HL-60/S4 (cell line): Measurements from ENCODE around the gene FTH1.

Experiments used
- in situ Hi-C: fragments of 300-500 bp; cut with MboI; formaldehyde crosslinking; loops from 2 replicates; pipeline ENCODE4 v1.14.3; 2022; ENCODE audit warnings: low sequenced_read_pairs

The FTH1 gene

DNA sequence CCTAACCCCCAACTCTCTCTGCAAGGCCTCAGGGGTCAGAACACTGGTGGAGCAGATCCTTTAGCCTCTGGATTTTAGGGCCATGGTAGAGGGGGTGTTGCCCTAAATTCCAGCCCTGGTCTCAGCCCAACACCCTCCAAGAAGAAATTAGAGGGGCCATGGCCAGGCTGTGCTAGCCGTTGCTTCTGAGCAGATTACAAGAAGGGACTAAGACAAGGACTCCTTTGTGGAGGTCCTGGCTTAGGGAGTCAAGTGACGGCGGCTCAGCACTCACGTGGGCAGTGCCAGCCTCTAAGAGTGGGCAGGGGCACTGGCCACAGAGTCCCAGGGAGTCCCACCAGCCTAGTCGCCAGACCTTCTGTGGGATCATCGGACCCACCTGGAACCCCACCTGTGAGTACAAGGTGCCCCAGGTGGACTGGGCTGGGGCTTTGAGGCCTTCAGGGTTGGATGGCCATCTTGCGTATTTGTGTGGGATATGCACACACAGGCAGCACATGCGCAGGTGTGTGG, 17.3 kb downstream of the FTH1 start, which contains the start of gene BEST1:
TSS of gene BEST1 (plus strand) at position 317 of the 513 bp plus-strand sequence. CDS start 1,456 bp downstream, outside the sequence.
- in situ Hi-C loops = loop anchor here (5.0 kb wide), 1 partner anchor 53 kb away; no protein-coding TSS in a partner anchor

DNA sequence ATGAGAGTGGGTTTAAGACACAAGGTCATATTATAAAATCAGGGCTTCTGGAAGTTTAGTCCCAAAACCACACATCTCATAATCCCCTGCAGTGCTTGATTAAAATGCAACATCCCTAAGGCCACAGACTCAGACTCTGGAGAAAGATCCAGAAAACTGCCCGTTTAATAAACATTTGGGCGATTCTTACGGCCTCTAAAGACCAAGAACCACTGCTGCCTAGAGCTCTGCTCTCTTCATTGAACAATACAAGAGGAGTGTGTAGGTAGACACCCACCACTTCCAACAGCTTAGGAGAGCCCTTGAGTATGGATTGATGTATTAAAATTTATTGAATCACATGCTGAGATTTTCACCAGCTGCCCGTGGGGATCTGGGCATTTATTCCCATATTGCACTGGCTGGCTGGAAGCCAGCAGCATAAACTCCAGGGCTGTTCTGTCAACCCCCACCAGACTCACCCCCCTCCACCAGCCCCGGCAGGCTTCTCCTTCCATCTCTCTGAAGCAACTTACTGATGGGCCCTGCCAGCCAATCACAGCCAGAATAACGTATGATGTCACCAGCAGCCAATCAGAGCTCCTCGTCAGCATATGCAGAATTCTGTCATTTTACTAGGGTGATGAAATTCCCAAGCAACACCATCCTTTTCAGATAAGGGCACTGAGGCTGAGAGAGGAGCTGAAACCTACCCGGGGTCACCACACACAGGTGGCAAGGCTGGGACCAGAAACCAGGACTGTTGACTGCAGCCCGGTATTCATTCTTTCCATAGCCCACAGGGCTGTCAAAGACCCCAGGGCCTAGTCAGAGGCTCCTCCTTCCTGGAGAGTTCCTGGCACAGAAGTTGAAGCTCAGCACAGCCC, 18.0 kb downstream of the FTH1 start:
- in situ Hi-C loops = loop anchor here (5.0 kb wide), 1 partner anchor 52 kb away; no protein-coding TSS in a partner anchor

DNA sequence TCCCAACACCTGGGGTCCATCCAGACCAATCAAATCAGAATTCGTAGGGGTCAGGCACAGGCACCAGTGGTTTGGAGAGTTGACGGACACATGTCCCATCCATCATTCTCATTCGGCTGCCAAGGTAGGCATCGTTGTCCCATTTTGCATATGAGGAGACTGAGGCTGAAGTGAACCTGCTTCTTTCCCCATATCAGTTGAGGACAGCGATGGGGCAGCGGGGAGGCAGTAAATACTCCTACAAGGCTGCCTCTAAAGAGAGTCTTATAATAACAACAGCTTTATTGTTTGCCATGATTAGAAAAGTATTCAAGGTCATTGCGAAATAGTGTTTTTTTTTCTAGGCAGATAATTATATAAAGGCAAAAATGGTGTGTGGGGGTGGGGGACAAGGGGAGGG, 18.9 kb downstream of the FTH1 start:
- in situ Hi-C loops = no loop called here

DNA sequence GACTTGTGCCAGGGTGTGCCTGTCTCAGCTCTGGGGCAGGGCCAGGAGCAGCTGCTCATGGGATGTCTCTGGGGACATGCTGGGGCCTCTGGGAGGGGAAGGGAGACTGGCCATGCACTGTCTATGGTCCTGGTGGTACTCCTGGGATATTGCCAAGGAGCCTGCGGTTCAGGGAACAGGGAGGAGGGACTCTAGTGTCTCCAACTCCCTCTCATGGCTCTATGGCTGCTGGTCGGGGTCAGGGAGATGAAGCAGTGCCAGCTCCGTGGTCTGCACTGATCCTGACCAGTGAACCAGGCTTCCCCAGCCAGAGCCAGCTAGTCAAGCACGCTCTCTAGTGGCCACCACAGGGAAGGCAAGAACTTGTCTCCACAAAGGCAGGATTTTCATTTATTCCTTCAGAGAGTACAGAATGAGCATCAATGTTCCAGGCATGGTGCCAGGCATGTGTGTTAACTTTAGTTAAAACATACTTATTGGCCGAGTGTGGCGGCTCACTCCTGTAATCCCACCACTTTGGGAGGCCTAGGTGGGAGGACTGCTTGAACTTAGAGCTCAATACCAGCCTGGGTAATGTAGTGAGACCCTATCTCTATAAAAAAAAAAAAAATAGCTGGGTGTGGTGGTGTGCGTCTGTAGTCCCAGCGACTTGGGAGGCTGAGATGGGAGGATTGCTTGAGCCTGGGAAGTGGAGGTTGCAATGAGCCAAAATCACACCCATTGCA, 19.8 kb downstream of the FTH1 start:
- in situ Hi-C loops = no loop called here

DNA sequence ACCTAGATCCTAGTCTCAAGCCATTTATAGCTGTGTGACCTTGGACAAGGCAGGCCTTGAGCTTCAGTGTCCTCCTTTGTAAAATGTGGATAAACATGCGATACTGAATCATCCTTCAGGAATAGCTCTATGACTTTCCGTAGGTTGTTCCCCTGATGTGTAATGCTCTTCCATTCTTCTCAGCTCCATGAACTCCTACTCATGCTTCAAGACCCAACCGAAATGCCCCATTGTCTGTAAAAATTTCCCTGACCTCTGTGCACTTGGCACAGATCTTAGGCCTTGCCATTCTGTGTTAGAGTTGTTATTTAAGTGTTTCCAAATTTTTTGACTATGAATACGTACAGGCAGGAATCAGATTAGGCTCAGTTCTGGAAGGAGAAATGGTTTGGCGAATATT, 20.5 kb downstream of the FTH1 start:
- in situ Hi-C loops = no loop called here

DNA sequence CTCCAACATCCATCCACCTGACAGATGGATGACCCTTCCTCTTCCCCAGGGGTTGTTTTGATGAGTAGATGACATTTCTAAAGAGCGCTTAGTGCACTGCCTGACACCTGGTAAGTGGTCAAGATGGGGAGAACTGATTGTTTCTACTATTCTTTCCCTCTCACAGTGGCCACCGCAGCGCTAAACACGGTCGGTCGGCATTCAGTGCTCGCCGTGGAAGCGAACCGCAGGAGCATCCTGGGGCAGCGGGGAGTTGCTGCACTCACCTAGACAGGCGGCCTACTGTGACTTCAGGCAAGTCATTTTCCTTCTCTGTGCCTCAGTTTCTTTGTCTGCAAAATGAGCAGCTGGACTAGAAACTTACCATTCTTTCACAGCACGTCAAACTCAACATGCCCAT, 22.2 kb downstream of the FTH1 start:
- in situ Hi-C loops = no loop called here

DNA sequence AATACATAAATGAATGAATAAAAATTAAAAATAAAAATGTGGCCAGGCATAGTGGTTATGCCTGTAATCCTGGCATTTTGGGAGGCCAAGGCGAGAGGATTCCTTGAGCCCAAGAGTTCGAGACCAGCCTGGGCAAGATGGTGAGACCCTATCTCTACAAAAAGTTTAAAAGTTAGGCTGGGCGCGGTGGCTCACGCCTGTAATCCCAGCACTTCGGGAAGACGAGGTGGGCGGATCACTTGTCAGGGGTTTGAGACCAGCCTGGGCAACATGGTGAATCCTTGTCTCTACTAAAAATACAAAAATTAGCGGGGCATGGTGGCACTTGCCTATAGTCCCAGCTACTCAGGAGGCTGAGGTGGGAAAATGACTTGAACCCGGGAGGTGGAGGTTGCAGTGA, 27.0 kb downstream of the FTH1 start:
- in situ Hi-C loops = no loop called here

DNA sequence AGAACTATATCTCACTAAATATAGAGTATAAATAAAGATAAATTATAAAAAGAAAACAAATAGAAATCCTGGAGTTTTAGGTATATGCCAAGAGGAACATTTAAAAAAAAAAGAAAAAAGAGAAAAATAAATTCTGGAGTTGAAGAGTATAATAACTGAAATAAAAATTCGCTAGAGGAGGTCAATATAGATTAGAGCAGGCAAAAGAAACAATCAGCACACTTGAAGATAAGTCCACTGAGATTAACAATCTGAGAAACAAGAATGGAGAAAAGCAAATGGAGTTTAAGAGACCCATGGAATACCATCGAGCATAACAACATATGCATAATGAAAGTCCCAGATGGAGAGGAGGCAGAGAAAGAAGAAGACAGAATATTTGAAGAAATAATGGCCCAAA, 31.6 kb downstream of the FTH1 start:
- in situ Hi-C loops = no loop called here

DNA sequence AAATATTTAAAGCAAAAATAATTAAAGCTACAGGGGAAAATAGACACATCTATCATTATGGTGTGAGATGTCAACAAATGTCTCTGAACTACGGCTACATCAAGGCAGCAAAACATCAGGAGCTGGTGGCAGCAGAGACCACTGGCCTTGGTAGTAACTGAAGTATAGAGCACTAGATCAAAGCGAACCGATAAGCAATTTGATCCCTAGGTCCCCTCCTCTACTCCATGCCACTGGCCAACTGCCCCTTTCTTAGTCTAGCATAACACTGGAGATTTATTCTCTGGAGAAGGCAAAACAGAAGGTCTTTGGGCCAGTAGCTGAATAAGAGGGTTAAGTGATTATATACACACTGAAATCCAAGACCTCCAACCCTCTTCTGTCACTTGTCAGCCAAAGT, 36.5 kb downstream of the FTH1 start:
- in situ Hi-C loops = no loop called here

DNA sequence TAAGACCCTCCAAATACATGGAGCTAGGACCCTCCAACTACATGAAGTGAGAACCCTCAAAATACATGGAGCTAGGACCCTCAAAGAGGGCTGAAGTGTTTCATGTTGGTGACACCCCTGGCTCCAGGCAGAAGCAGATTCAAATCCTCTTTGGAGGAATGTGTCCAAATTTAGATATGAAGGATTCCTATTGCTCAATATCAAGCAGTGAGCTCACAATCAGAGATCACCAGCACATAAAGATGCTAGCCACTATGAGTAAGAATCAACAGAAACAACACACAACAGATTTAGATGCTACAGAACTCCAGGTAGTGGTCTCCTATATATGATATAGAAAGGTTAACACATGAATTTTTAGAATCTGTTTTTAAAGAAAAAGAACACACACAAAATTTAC, 38.8 kb downstream of the FTH1 start:
- in situ Hi-C loops = no loop called here

DNA sequence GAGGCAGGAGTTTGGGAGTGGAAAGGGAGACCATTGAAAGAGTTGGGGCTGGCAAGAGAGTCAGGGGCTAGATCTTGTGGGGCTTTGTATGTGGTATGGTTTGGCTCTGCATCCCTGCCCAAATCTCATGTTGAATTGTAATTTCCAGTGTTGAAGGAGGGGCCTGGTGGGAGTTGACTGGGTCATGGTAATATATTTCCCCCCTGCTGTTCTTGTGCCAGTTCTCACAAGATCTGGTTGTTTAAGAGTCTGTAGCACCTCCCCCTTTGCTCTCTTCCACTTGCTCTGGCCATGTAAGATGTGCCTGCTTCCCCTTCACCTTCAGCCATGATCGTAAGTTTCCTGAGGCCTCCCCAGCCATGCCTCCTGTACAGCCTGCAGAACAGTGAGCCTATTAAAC, 39.9 kb downstream of the FTH1 start:
- in situ Hi-C loops = no loop called here

DNA sequence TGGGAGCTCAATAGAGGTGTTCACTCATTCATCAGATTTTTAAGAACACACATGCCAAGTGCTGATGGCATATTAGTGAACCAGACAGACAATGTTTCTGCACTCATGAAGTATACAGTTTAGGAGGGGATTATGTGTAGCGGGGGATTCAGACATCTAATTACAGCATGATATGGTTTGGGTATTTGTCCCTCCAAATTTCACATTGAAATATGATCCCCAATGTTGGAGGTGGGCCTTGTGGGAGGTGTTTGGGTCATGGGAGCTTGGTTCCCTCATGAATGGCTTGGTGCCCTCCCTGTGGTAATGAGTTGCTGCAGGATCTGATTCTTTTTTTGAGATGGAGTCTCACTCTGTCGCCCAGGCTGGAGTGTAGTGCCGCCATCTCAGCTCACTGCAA, 41.2 kb downstream of the FTH1 start:
- in situ Hi-C loops = no loop called here

DNA sequence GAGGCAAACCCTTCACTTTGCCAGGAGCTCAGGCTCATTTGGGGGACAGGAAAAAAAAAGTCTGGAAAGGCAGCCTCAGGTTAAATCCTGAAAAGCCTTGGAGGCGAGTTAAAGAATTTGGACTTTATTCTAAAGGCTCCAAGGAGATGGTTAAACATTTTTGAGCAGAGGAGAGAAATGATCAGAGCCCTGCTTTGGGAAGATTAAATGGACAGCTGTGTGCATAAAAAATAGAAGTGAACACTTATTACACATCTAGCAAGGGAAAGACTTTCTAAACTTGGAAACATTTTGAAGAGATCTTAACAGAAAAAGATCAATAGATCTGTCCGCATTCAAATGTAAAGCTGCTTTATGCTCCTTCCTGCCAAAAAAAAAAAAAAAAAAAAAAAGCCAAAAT, 41.7 kb downstream of the FTH1 start:
- in situ Hi-C loops = no loop called here

DNA sequence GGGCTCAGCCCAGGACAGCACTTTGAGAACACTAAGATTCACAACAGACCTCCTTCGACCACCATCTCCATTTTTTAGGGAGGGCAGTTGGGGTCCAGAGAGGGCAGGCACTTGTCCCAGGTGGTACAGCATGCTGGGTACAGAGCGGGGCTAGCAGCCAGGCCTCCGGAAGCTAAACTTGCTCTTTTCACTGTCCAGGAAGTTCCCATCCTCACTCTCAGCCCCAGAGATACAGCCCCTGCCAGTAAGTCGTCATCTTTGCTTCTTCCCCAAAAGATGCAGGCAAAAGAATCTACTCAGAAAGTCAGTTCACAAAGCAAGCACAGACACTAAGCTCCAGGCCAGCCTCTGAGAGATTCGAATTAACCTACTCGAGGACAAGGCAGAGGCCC, 43.4 kb downstream of the FTH1 start:
- in situ Hi-C loops = no loop called here

DNA sequence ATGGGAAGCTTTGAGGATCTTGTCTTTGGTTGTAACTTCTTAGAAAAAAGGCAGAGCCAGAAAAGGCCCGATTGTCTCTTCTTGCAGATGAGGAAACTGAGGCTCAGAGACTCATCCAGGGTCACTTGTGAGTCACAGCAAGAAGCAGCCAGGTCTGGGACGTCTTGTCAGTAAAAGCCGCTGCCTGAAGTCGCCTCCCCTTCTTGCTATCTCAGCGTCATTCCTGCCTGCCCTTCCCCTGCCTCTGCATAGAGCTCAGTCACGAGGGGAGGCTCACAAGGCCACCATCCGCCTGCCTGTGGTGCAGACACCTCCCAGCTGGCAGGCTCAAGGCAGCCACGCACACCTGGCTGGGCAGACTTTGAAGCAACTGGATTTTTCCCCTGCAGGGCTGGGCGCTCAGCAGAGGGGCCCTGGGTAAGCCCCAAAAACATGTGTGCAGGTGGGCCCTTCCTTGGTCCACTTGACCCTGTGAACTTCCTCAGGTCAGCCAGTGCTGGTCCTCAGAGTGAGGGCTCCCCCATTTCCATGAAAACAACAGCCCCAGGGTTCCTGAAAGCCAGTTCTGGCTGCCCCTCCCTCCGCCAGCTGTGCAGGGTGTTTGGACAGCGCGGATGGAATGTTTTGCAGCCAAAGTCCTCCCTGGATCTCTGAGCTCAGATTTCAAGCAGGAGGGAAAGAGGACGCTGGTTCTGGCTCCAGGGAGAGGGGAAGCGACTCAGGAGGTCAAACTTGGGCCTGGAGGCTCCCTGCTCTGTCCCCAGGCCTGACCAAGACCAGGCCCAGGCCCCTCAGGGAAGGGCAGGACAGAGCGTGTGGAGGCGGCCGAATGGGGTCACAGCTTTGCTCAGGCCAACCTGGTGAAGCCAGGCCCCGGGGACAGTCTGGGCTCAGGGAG, 44.0 kb downstream of the FTH1 start:
- in situ Hi-C loops = no loop called here

DNA sequence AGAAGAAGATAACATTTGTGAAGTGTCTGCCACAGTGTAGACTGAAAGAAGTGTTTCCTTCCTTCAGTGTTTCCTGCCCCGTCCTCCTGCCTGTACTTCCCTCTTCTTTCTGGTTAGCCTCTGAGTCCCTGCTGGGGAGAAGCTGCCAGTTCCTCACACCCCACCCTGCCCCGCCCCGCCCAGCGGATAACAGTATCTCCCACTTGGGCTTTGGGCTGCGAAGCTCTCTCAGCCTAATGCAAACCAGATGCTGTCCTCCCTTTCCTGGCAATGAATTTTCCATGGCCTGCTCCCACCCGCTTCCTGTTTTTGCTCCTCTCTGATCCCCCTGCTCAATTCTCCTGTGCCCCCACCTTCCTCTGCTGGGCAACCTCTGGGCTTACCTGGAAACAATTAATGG, 44.9 kb downstream of the FTH1 start:
- in situ Hi-C loops = no loop called here

DNA sequence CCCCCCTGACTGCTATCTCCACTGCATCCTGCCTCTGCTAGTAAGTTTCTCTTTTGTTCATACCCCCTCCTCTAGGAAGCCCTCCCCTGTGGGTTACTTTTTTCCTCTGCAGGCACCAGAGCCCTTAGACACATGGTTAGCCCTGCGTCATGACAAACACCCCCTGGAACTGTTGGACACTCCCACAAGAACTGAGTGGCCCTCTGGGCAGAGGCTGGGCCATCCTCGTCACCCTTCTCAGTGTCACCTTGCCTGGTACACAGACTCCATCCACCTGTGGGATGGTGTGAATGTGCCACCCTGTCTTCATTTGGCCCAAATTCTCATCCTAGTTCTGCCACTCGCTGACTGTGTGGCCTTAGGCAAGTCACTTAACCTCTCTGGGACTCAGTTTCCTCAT, 46.0 kb downstream of the FTH1 start:
- in situ Hi-C loops = no loop called here

DNA sequence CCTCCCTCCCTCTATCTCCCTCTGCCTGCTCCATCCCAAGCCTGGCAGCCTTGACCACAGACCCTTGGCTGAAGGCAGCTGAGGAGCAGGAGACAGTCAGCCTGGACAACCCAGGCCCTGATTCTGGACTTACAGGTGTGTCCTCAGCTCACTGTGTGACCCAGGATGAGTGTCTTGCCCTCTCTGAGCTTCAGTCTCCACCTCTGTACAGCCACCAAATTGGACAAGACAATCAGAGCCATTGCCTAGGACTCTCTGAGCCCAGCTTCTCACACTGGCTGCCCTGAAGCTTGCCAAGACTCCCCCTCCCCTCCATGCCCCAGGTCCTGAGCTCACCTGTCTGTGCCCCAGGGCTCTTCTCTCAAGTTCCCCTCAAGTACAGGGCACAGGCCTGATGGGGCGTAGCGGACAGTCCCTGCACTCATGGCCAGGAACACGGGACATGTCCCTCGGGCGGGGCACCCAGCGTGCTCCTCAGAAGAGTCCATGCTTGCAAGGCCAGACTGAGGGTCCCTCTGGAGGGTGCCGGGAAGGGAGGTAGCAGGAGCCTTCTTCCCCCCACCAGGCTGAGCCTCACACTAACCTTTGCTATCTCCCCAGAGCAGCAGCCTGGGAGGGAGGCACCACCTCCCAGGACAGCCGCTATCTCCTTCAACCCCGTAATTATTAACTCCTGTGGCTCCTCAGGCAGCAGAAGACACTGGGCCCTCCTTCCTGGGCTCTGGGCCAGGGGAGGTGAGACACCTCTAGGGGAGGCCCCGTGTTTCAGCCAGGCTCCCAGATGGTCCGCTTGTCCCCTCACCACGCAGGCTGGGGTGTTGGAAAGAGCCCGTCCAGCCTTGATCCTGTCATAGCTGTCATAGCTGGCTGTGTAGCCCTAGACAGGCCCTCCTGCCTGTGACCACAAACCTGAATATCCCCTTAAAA, 47.5 kb downstream of the FTH1 start:
- in situ Hi-C loops = no loop called here

DNA sequence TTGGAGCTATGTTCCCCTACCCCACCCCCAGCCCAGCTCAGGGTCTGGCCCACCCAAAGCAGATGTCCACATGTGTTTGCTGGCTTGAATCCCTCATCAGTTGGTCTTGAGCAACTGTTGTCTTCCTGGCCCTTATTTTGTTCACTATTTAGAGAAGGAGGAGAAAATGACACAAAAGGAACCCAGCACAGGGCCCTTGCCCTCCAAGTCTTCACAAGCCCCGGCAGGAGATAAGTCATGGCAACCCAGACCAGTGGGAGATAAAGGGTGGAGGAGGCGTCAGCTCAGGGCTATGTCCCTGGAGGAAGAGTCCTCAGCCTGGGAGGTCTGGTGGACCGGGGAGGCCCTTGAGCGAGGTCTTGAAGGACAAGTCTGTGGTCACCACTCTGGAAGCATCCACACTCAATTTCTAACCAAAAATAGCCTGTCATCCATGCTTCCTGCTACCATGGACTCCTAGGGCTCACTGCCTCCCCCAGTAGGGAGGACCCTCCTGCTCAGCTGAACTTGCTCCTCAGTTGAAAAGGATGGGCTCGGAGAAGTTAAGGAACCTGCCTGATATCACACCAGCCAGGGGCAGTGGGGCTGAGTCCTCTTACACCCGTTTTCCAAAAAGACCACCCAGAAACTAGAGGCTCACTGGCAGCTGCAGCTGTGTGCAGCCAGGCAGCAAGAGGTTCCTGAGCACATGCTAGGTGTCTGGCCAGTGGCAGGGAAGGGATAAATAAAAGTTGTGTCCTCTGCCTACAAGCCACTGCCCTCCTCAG, 48.3 kb downstream of the FTH1 start:
- in situ Hi-C loops = no loop called here
